ENCODE data around the gene GALNS.

The GALNS gene

GRCh38 chr16:88822281-88823040 lies 34.3 kb downstream of the GALNS start:
- TF ChIP-seq MAX (IDR thresholded peaks at IDR 0.05): no peak
- no peak for TF ChIP-seq NFIC (IDR thresholded peaks at IDR 0.05)
- TF ChIP-seq TEAD4 (IDR thresholded peaks at IDR 0.05): no peak
- no peak for TF ChIP-seq CREB1 (IDR thresholded peaks at IDR 0.05; ENCODE audit: low read depth)
- TF ChIP-seq, protein P1, sequence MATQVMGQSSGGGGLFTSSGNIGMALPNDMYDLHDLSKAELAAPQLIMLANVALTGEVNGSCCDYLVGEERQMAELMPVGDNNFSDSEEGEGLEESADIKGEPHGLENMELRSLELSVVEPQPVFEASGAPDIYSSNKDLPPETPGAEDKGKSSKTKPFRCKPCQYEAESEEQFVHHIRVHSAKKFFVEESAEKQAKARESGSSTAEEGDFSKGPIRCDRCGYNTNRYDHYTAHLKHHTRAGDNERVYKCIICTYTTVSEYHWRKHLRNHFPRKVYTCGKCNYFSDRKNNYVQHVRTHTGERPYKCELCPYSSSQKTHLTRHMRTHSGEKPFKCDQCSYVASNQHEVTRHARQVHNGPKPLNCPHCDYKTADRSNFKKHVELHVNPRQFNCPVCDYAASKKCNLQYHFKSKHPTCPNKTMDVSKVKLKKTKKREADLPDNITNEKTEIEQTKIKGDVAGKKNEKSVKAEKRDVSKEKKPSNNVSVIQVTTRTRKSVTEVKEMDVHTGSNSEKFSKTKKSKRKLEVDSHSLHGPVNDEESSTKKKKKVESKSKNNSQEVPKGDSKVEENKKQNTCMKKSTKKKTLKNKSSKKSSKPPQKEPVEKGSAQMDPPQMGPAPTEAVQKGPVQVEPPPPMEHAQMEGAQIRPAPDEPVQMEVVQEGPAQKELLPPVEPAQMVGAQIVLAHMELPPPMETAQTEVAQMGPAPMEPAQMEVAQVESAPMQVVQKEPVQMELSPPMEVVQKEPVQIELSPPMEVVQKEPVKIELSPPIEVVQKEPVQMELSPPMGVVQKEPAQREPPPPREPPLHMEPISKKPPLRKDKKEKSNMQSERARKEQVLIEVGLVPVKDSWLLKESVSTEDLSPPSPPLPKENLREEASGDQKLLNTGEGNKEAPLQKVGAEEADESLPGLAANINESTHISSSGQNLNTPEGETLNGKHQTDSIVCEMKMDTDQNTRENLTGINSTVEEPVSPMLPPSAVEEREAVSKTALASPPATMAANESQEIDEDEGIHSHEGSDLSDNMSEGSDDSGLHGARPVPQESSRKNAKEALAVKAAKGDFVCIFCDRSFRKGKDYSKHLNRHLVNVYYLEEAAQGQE (IDR thresholded peaks at IDR 0.05; ENCODE audit: low read depth): no peak

GRCh38 chr16:88821168-88821850 lies 35.4 kb downstream of the GALNS start:
- no peak for TF ChIP-seq CEBPB (IDR thresholded peaks at IDR 0.05)
- no peak for TF ChIP-seq RAD21 (IDR thresholded peaks at IDR 0.05; ENCODE audit: low read depth)
- no peak for TF ChIP-seq ZBTB7A (IDR thresholded peaks at IDR 0.05; ENCODE audit: low read depth)
- TF ChIP-seq EGR1 (IDR thresholded peaks at IDR 0.05): no peak
- no peak for TF ChIP-seq NFIC (IDR thresholded peaks at IDR 0.05)
- TF ChIP-seq, protein P1 (IDR thresholded peaks at IDR 0.05; ENCODE audit: low read depth): no peak
- TF ChIP-seq MAX (IDR thresholded peaks at IDR 0.05): no peak
- no peak for TF ChIP-seq YY1 (IDR thresholded peaks at IDR 0.05; ENCODE audit: low read depth)
- TF ChIP-seq, protein P2, sequence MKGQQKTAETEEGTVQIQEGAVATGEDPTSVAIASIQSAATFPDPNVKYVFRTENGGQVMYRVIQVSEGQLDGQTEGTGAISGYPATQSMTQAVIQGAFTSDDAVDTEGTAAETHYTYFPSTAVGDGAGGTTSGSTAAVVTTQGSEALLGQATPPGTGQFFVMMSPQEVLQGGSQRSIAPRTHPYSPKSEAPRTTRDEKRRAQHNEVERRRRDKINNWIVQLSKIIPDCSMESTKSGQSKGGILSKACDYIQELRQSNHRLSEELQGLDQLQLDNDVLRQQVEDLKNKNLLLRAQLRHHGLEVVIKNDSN (IDR thresholded peaks at IDR 0.05): no peak

GRCh38 chr16:88820385-88821025 lies 36.2 kb downstream of the GALNS start:
- TF ChIP-seq YY1 (IDR thresholded peaks at IDR 0.05; ENCODE audit: low read depth): no peak

GRCh38 chr16:88819126-88819525 lies 37.6 kb downstream of the GALNS start:
- no peak for TF ChIP-seq EGR1 (IDR thresholded peaks at IDR 0.05)
- no peak for TF ChIP-seq ZBTB7A (IDR thresholded peaks at IDR 0.05; ENCODE audit: low read depth)
- TF ChIP-seq CREB1 (IDR thresholded peaks at IDR 0.05; ENCODE audit: low read depth): no peak

DNA sequence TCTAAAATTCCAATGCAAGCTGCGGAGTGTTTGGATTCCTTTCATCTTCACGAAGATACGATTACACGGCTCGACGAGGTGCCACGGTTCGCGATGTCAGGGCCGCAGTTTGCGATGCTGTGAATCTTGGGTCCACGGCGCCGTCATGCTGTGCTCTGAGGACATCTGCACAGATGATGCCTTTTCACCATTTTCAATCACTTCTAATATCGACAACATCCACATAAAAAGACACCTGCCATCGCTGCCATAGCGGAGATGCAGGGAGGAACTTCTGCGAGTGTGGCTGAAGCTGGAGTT lies 38.2 kb downstream of the GALNS start:
- no peak for TF ChIP-seq CREB1 (IDR thresholded peaks at IDR 0.05; ENCODE audit: low read depth)
- no peak for TF ChIP-seq EGR1 (IDR thresholded peaks at IDR 0.05)
- TF ChIP-seq CEBPB (IDR thresholded peaks at IDR 0.05): no peak
- TF ChIP-seq NFIC (IDR thresholded peaks at IDR 0.05): no peak
- TF ChIP-seq, protein P2 (IDR thresholded peaks at IDR 0.05): no peak
- TF ChIP-seq YY1 (IDR thresholded peaks at IDR 0.05; ENCODE audit: low read depth): no peak
- TF ChIP-seq TCF12 (IDR thresholded peaks at IDR 0.05; ENCODE audit: low read depth): no peak
- no peak for TF ChIP-seq FOXM1 (IDR thresholded peaks at IDR 0.05; ENCODE audit: borderline replicate concordance, low read depth)
- TF ChIP-seq TEAD4 (IDR thresholded peaks at IDR 0.05): no peak
- TF ChIP-seq, protein P1 (IDR thresholded peaks at IDR 0.05; ENCODE audit: low read depth): no peak
- TF ChIP-seq TAF1 (IDR thresholded peaks at IDR 0.05; ENCODE audit: low read depth): no peak
- TF ChIP-seq RAD21 (IDR thresholded peaks at IDR 0.05; ENCODE audit: low read depth): no peak
